OCI-LY3 (cell line): ENCODE results near the gene MGME1.
"Not testable (repeated sequence)": the region's sequence is repeated elsewhere in the genome, so short reads cannot be mapped to it uniquely, and the experiment has no call there.

Experiments
- H2AFZ ChIP-seq: fragments of 200-600, 300-600 bp; shearing (Covaris generic); 2 replicates; pipeline ENCODE4 v1.6.0; 2014; ENCODE audit warnings: antibody characterized with exemption, low read depth, low read length
- H3K27ac ChIP-seq: fragments of 200-600, 300-600 bp; sonication (generic); 2 replicates; pipeline ENCODE4 v1.5.1; 2014; ENCODE audit warnings: mild to moderate bottlenecking, low read length, moderate library complexity, mixed read lengths
- H3K27me3 ChIP-seq: fragments of 200-600, 300-600 bp; sonication (generic); 2 replicates; pipeline ENCODE4 v1.6.1; 2014; ENCODE audit warnings: low read depth, low read length, mixed read lengths
- H3K36me3 ChIP-seq: fragments of 200-600, 300-600 bp; sonication (generic); replicated peaks from 2 replicates; pipeline ENCODE3; 2014; ENCODE audit warnings: low read depth, low read length, mixed read lengths
- H3K4me1 ChIP-seq: fragments of 300-600, 200-600 bp; sonication (generic); 2 replicates; pipeline ENCODE4 v1.6.1; 2014; ENCODE audit warnings: low read length, mixed read lengths
- H3K4me2 ChIP-seq: fragments of 200-600, 300-600 bp; sonication (generic); 2 replicates; pipeline ENCODE4 v1.6.1; 2014; ENCODE audit warnings: low read length, mixed read lengths
- H3K4me3 ChIP-seq: fragments of 300-600, 200-600 bp; sonication (generic); 2 replicates; pipeline ENCODE4 v1.5.1; 2014; ENCODE audit warnings: antibody characterized with exemption, mild to moderate bottlenecking, low read length, moderate library complexity
- H3K79me2 ChIP-seq: fragments of 300-600, 200-600 bp; shearing (Covaris generic); 2 replicates; pipeline ENCODE4 v1.6.1; 2014; ENCODE audit warnings: mild to moderate bottlenecking, low read length, mixed read lengths
- H3K9ac ChIP-seq: fragments of 300-600, 200-600 bp; shearing (Covaris generic); 2 replicates; pipeline ENCODE4 v1.6.0; 2014; ENCODE audit warnings: mild to moderate bottlenecking, low read length, moderate library complexity
- H3K9me3 ChIP-seq: fragments of 200-600, 300-600 bp; shearing (Covaris generic); 2 replicates; pipeline ENCODE4 v1.6.1; 2014; ENCODE audit warnings: low read length, mixed read lengths; ENCODE audit not compliant: insufficient read depth
- H4K20me1 ChIP-seq: fragments of 200-600, 300-600 bp; sonication (generic); 2 replicates; pipeline ENCODE4 v1.6.1; 2016; ENCODE audit warnings: low read length, mixed read lengths; ENCODE audit not compliant: insufficient read depth
- CTCF ChIP-seq: fragments of 200-600, 300-600 bp; sonication (generic); IDR thresholded peaks from 2 replicates; pipeline ENCODE4 v1.5.1; 2014; ENCODE audit warnings: antibody characterized with exemption, low read length, low read depth
- EZH2phosphoT487 ChIP-seq: fragments of 200-600 bp; shearing (Covaris generic); IDR thresholded peaks from 2 replicates; pipeline ENCODE4 v1.6.1; 2018; ENCODE audit warnings: antibody characterized with exemption, mixed run types, low read depth

The MGME1 gene

GRCh38 chr20:18020931-18021330 is 52.1 kb downstream of the MGME1 start:
- TF ChIP-seq CTCF (no peak), EZH2phosphoT487 (no peak)
- Histone ChIP-seq H3K27ac (no peak overlapping the region), H3K79me2 (no peaks in the 10 kb centered on the region), H3K9ac (no peak overlapping the region), H3K36me3 (no peaks in the 10 kb centered on the region), H3K4me3 (no peak overlapping the region), H3K4me2 (no peak overlapping the region), H4K20me1 (no peaks in the 10 kb centered on the region), H3K27me3 (0 out of 2 replicates have a peak, but pooled peaks cover 5% of the 10 kb centered on the region), H3K4me1 (no peaks in the 10 kb centered on the region), H3K9me3 (no peaks in the 10 kb centered on the region), H2AFZ (no peak overlapping the region)

- no peaks in the 10 kb centered on the region for H4K20me1 ChIP-seq
Measured at GRCh38 chr20:18024606-18025127, 55.8 kb downstream of the MGME1 start.

GRCh38 chr20:18027011-18027410 is 58.2 kb downstream of the MGME1 start:
- H2AFZ ChIP-seq, H3K4me3 ChIP-seq, H3K27me3 ChIP-seq, H3K4me2 ChIP-seq, H3K79me2 ChIP-seq, H3K27ac ChIP-seq, H3K36me3 ChIP-seq, H3K9me3 ChIP-seq, H3K9ac ChIP-seq, H4K20me1 ChIP-seq, H3K4me1 ChIP-seq: not testable (repeated sequence)

More at GRCh38 chr20:18024606-18025127, 55.8 kb downstream of the MGME1 start:
- Histone ChIP-seq H3K4me1 (no peaks in the 10 kb centered on the region), H3K4me2 (no peak overlapping the region), H3K9ac (no peak overlapping the region), H3K9me3 (no peaks in the 10 kb centered on the region), H2AFZ (no peak overlapping the region), H3K4me3 (no peak overlapping the region), H3K79me2 (no peaks in the 10 kb centered on the region), H3K27me3 (no peaks in the 10 kb centered on the region), H3K27ac (no peak overlapping the region), H3K36me3 (no peaks in the 10 kb centered on the region)
- TF ChIP-seq CTCF (no peak), EZH2phosphoT487 (no peak)

- H3K4me1 ChIP-seq: no peaks in the 10 kb centered on the region
Measured at GRCh38 chr20:18030020-18030419, 61.2 kb downstream of the MGME1 start.

More at GRCh38 chr20:18030020-18030419, 61.2 kb downstream of the MGME1 start:
- Histone ChIP-seq H2AFZ (no peak overlapping the region), H3K79me2 (no peaks in the 10 kb centered on the region), H3K36me3 (no peaks in the 10 kb centered on the region), H3K9ac (no peak overlapping the region), H3K9me3 (no peaks in the 10 kb centered on the region), H3K4me2 (no peak overlapping the region), H3K27ac (no peak overlapping the region), H3K4me3 (no peak overlapping the region), H4K20me1 (no peaks in the 10 kb centered on the region), H3K27me3 (peaks cover 4% of the 10 kb centered on the region; the same call in 1 of the 2 replicates)
- TF ChIP-seq CTCF (no peak), EZH2phosphoT487 (no peak)
